ENCODE measurements around the gene USP11. TPM values are rescaled to one million over a fixed set of nuclear protein-coding genes. Genes with fewer than 3 reads are reported as not detected.

Gene USP11
- total RNA-seq, 4 donors from 2014 or later: 23.3 to 44.1 (median 38.2) TPM

GRCh38 chrX:47191806-47192401 lies 40.9 kb upstream of the USP11 start:
- WGBS: 72% methylated on average over 16 of the region's 16 CpGs
- Histone ChIP-seq H3K4me1 (peaks cover 35 to 54% (median 39%) of the 10 kb centered on the region in 4 donors), H3K4me3 (peak overlapping the region; percentile 54 to 67 (median 58)), H3K36me3 (peaks cover 0 to 4% (median 2%) of the 10 kb centered on the region in 4 donors), H3K27ac (replicated peaks in 1 of 4) (no peak overlapping the region), H3K9me3 (no peaks in the 10 kb centered on the region), H3K27me3 (no peaks in the 10 kb centered on the region)
- TF ChIP-seq POLR2AphosphoS5 (IDR thresholded peaks at IDR 0.05) (no peak), EP300 (IDR thresholded peaks at IDR 0.05) (no peak)
- DNase-seq (ENCODE audit: extremely low spot score): no peak
- intact Hi-C loops (cut with DNase I): loop anchor here (2.0 to 10.0 kb wide), 3 partner anchors 193 to 833 kb away; no protein-coding TSS in a partner anchor

DNA sequence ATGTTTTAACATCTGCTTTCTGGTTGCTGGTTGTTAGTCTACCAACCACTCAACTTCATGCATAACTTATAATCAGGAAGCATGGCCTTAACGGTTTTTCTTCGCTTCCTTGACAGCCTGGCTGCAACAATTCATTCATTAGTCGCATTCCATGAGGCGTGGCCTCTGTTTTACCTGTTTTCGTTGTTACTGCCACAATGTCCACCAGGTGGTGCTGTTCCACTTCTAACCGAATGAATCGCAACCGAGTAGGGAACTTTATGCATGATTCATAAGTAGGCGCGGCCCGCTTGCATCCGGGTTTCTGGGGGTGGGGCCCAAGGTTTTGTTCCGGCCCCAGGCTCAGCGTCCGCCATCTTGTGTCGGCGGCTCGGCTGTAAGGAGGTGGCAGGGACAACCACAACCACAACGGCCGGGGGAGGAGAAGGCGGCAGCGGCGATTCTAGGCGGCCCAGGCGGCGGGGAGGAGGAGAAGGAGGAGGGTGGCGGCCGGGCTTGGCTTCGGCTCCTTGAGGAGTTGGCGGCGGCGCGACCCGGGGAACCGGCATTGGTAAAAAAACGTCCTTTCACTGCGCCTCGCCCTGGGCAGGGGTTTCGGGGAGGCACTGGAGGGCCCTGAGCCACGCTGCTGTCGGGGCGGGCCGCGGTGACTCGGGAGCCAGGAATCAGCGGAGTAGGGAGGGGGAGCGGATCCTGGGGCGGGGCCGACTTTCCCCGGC lies 39.2 kb upstream of the USP11 start, which contains the start of gene UBA1:
UBA1 (plus strand) TSS at position 355 of the 719 bp plus-strand sequence. CDS start 4,974 bp downstream, outside the sequence.
- no peak for TF ChIP-seq EP300 (IDR thresholded peaks at IDR 0.05)
- peak; percentile 87 to 91 for TF ChIP-seq POLR2AphosphoS5 (IDR thresholded peaks at IDR 0.05)
- peak; percentile 45 for TF ChIP-seq POLR2A (IDR thresholded peaks at IDR 0.05; ENCODE audit: low read depth)
- TF ChIP-seq, protein P1, sequence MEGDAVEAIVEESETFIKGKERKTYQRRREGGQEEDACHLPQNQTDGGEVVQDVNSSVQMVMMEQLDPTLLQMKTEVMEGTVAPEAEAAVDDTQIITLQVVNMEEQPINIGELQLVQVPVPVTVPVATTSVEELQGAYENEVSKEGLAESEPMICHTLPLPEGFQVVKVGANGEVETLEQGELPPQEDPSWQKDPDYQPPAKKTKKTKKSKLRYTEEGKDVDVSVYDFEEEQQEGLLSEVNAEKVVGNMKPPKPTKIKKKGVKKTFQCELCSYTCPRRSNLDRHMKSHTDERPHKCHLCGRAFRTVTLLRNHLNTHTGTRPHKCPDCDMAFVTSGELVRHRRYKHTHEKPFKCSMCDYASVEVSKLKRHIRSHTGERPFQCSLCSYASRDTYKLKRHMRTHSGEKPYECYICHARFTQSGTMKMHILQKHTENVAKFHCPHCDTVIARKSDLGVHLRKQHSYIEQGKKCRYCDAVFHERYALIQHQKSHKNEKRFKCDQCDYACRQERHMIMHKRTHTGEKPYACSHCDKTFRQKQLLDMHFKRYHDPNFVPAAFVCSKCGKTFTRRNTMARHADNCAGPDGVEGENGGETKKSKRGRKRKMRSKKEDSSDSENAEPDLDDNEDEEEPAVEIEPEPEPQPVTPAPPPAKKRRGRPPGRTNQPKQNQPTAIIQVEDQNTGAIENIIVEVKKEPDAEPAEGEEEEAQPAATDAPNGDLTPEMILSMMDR (IDR thresholded peaks at IDR 0.05): peak; percentile 59 to 95 (median 93)
- H3K27me3 ChIP-seq: no peaks in the 10 kb centered on the region
- peaks cover 0 to 9% (median 3%) of the 10 kb centered on the region in 4 donors for H3K36me3 ChIP-seq
- H3K4me3 ChIP-seq: peak within 1 kb of the TSS; percentile 72 to 95 (median 80)
- H3K4me1 ChIP-seq: peaks cover 50 to 71% (median 57%) of the 10 kb centered on the region in 4 donors
- DNase-seq (ENCODE audit: extremely low spot score): peak; percentile 97
- peak within 1 kb of the TSS; percentile 92 to 97 (median 96) for H3K27ac ChIP-seq (replicated peaks in 1 of 4)
- H3K9me3 ChIP-seq: no peaks in the 10 kb centered on the region
- intact Hi-C loops (cut with DNase I): loop anchor here (2.0 to 10.0 kb wide), 3 partner anchors 191 to 831 kb away; no protein-coding TSS in a partner anchor
- under 1% methylated on average over 25 of the region's 50 CpGs for WGBS

DNA sequence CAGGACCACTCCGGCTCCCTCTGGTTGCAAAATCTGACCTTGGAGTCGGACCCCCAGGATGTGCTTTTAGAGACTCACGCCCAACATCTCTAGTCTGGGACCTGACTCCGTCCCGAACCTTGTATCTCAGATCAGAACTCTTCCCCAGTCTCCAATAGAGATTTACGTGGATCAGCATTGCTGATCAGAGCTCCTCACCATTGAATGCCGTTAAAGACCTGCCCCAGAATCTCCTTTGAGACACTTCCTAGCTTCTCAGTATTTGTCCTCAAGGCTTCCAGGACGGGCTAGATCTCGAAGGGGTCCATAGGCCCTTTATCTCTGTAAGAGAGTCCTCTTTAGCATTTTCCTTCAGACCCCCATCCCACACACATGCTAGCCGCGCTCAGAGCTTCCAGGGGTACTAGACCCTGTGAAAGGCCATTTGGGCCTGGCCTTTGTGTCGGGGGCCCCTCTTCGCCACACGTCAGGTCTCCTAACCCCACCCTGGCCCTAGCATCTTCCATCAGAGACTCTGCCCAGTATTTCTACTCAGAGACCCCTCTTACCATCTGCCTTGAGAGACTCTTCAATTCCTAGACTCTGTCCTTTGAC lies 38.5 kb upstream of the USP11 start:
- H3K9me3 ChIP-seq: no peaks in the 10 kb centered on the region
- no peaks in the 10 kb centered on the region for H3K27me3 ChIP-seq
- no peak for DNase-seq (ENCODE audit: extremely low spot score)
- H3K27ac ChIP-seq (replicated peaks in 1 of 4): peak overlapping the region; percentile 92 to 97 (median 96)
- TF ChIP-seq, protein P1 (IDR thresholded peaks at IDR 0.05): no peak
- no peak for TF ChIP-seq POLR2AphosphoS5 (IDR thresholded peaks at IDR 0.05)
- TF ChIP-seq POLR2A (IDR thresholded peaks at IDR 0.05; ENCODE audit: low read depth): no peak
- no peak for TF ChIP-seq EP300 (IDR thresholded peaks at IDR 0.05)
- 36% methylated on average over 12 of the region's 14 CpGs for WGBS
- intact Hi-C loops (cut with DNase I): loop anchor here (10.0 kb wide), 1 partner anchor 831 kb away; no protein-coding TSS in a partner anchor
- peaks cover 0 to 16% (median 10%) of the 10 kb centered on the region in 4 donors for H3K36me3 ChIP-seq
- H3K4me3 ChIP-seq: peak overlapping the region; percentile 72 to 95 (median 80)
- H3K4me1 ChIP-seq: peaks cover 50 to 78% (median 61%) of the 10 kb centered on the region in 4 donors

DNA sequence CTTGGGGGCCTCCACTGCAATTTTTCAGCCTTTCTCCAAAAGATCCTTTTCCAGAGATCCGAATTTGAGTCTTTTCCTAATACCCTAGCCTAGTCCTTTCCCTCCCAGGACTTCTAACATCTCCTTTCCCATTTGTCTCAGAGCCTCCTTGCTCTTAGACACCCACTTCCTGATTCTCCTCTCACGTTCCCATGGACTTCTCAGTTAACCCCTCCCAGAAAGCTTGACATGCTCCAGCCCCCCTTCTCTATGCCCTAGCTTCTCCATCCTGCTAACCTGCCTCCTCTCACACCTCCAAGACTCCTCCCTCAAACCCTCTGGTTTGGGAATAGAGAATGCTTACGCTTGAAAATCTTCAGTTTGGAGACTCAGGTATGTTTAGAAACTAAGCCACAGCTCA lies 36.7 kb upstream of the USP11 start:
- H3K4me1 ChIP-seq: peaks cover 50 to 82% (median 71%) of the 10 kb centered on the region in 4 donors

More for the DNA sequence above, 36.7 kb upstream of the USP11 start:
- no peak for DNase-seq (ENCODE audit: extremely low spot score)
- TF ChIP-seq POLR2A (IDR thresholded peaks at IDR 0.05; ENCODE audit: low read depth) (no peak), POLR2AphosphoS5 (IDR thresholded peaks at IDR 0.05) (no peak), EP300 (IDR thresholded peaks at IDR 0.05) (no peak)
- TF ChIP-seq, protein P1 (IDR thresholded peaks at IDR 0.05): no peak
- Histone ChIP-seq H3K36me3 (peaks cover 4 to 34% (median 28%) of the 10 kb centered on the region in 4 donors), H3K27me3 (no peaks in the 10 kb centered on the region), H3K9me3 (no peaks in the 10 kb centered on the region), H3K4me3 (peak overlapping the region in 3 of 4 donors; percentile 1 to 7 (median 3)), H3K27ac (replicated peaks in 1 of 4) (peak overlapping the region in 2 of 4 donors; percentile 11 to 18)
- WGBS: 60% methylated on average over 3 of the region's 3 CpGs
- intact Hi-C loops (cut with DNase I): loop anchor here (10.0 kb wide), 1 partner anchor 829 kb away; no protein-coding TSS in a partner anchor
